HG03159 (cell line): Measurements from ENCODE around the gene ELP4.
A peak's percentile ranks its signal among the peaks of the same experiment; 100 is the strongest.
"Not testable (repeated sequence)": the region's sequence is repeated elsewhere in the genome, so short reads cannot be mapped to it uniquely, and the experiment has no call there.

Source experiments
- ATAC-seq: cut with Tn5 transposase; IDR thresholded peaks from one replicate; pipeline ENCODE4 v1.9.1; 2021; ENCODE audit warnings: mild to moderate bottlenecking, moderate library complexity; ENCODE audit not compliant: unreplicated experiment

The ELP4 gene

GRCh38 chr11:31641477-31642062 is 132.0 kb downstream of the ELP4 start:
- ATAC-seq = no peak

- ATAC-seq = no peak
Measured at GRCh38 chr11:31643857-31644256, 134.3 kb downstream of the ELP4 start.

- no peak for ATAC-seq
Measured at GRCh38 chr11:31645747-31646146, 136.2 kb downstream of the ELP4 start.

GRCh38 chr11:31646216-31646615 is 136.6 kb downstream of the ELP4 start:
- no peak for ATAC-seq

- no peak for ATAC-seq
Measured at GRCh38 chr11:31649129-31649966, 139.8 kb downstream of the ELP4 start.

- peak; percentile 47 for ATAC-seq
Measured at GRCh38 chr11:31651208-31651607, 141.6 kb downstream of the ELP4 start.

- peak; percentile 60 for ATAC-seq
Measured at GRCh38 chr11:31651822-31652221, 142.3 kb downstream of the ELP4 start.

- peak; percentile 49 for ATAC-seq
Measured at GRCh38 chr11:31652528-31652927, 143.0 kb downstream of the ELP4 start.

GRCh38 chr11:31655483-31655882 is 145.9 kb downstream of the ELP4 start:
- ATAC-seq = no peak

- ATAC-seq = no peak
Measured at GRCh38 chr11:31656051-31656450, 146.5 kb downstream of the ELP4 start.

GRCh38 chr11:31657091-31657490 is 147.5 kb downstream of the ELP4 start:
- no peak for ATAC-seq

- ATAC-seq = no peak
Measured at GRCh38 chr11:31664129-31664528, 154.6 kb downstream of the ELP4 start.

- ATAC-seq = no peak
Measured at GRCh38 chr11:31664954-31665353, 155.4 kb downstream of the ELP4 start.

- ATAC-seq = no peak
Measured at GRCh38 chr11:31671681-31672080, 162.1 kb downstream of the ELP4 start.

GRCh38 chr11:31673108-31673507 is 163.5 kb downstream of the ELP4 start:
- ATAC-seq = not testable (repeated sequence)

- ATAC-seq = no peak
Measured at GRCh38 chr11:31676280-31676982, 166.9 kb downstream of the ELP4 start.

- no peak for ATAC-seq
Measured at GRCh38 chr11:31680770-31681169, 171.2 kb downstream of the ELP4 start.

- ATAC-seq = no peak
Measured at GRCh38 chr11:31687256-31687655, 177.7 kb downstream of the ELP4 start.

- ATAC-seq = no peak
Measured at GRCh38 chr11:31687861-31688260, 178.3 kb downstream of the ELP4 start.

- ATAC-seq = no peak
Measured at GRCh38 chr11:31689559-31689958, 180.0 kb downstream of the ELP4 start.

GRCh38 chr11:31690041-31690440 is 180.5 kb downstream of the ELP4 start:
- no peak for ATAC-seq

- no peak for ATAC-seq
Measured at GRCh38 chr11:31690516-31690915, 180.9 kb downstream of the ELP4 start.
